Measurements from ENCODE around the gene KCTD11.

DNA sequence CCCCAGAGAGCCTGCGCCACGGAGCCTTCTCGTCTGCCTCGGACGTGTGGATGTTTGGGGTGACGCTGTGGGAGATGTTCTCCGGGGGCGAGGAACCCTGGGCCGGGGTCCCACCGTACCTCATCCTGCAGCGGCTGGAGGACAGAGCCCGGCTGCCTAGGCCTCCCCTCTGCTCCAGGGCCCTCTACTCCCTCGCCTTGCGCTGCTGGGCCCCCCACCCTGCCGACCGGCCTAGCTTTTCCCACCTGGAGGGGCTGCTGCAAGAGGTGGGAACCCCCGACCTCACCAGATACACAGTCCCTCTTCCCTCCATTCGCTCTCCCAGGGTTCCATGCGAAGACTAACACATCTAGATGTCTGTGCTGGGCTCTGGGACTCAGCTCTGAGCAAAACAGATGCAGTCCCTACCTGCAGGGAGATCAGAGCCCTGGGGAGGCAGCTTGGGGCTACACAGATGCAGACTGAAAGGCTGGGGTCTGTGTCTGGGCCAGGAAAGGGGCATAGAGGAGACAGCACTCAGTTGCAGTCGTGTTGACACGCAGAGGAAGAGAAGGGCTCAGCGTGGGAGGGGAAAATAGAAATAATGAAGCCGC is 32.6 kb downstream of the KCTD11 start:
- TF ChIP-seq, protein P1, sequence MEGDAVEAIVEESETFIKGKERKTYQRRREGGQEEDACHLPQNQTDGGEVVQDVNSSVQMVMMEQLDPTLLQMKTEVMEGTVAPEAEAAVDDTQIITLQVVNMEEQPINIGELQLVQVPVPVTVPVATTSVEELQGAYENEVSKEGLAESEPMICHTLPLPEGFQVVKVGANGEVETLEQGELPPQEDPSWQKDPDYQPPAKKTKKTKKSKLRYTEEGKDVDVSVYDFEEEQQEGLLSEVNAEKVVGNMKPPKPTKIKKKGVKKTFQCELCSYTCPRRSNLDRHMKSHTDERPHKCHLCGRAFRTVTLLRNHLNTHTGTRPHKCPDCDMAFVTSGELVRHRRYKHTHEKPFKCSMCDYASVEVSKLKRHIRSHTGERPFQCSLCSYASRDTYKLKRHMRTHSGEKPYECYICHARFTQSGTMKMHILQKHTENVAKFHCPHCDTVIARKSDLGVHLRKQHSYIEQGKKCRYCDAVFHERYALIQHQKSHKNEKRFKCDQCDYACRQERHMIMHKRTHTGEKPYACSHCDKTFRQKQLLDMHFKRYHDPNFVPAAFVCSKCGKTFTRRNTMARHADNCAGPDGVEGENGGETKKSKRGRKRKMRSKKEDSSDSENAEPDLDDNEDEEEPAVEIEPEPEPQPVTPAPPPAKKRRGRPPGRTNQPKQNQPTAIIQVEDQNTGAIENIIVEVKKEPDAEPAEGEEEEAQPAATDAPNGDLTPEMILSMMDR (IDR thresholded peaks at IDR 0.05; ENCODE audit: low read depth, low read length, missing input control) = no peak
- no peak for TF ChIP-seq EGR1 (IDR thresholded peaks at IDR 0.05; ENCODE audit: low read depth in 2 of 2)
- TF ChIP-seq, protein P2, sequence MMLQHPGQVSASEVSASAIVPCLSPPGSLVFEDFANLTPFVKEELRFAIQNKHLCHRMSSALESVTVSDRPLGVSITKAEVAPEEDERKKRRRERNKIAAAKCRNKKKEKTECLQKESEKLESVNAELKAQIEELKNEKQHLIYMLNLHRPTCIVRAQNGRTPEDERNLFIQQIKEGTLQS (IDR thresholded peaks at IDR 0.05) = no peak
- TF ChIP-seq YY1 (IDR thresholded peaks at IDR 0.05) = no peak
- TF ChIP-seq FOXA1 (IDR thresholded peaks at IDR 0.05) = no peak
- TF ChIP-seq SP1 (IDR thresholded peaks at IDR 0.05) = no peak
- TF ChIP-seq, protein P3, sequence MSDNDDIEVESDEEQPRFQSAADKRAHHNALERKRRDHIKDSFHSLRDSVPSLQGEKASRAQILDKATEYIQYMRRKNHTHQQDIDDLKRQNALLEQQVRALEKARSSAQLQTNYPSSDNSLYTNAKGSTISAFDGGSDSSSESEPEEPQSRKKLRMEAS (IDR thresholded peaks at IDR 0.05) = no peak
- TF ChIP-seq, protein P4, sequence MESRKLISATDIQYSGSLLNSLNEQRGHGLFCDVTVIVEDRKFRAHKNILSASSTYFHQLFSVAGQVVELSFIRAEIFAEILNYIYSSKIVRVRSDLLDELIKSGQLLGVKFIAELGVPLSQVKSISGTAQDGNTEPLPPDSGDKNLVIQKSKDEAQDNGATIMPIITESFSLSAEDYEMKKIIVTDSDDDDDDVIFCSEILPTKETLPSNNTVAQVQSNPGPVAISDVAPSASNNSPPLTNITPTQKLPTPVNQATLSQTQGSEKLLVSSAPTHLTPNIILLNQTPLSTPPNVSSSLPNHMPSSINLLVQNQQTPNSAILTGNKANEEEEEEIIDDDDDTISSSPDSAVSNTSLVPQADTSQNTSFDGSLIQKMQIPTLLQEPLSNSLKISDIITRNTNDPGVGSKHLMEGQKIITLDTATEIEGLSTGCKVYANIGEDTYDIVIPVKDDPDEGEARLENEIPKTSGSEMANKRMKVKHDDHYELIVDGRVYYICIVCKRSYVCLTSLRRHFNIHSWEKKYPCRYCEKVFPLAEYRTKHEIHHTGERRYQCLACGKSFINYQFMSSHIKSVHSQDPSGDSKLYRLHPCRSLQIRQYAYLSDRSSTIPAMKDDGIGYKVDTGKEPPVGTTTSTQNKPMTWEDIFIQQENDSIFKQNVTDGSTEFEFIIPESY (IDR thresholded peaks at IDR 0.05) = no peak
- no peak for TF ChIP-seq JUND (IDR thresholded peaks at IDR 0.05)
- TF ChIP-seq, protein P5, sequence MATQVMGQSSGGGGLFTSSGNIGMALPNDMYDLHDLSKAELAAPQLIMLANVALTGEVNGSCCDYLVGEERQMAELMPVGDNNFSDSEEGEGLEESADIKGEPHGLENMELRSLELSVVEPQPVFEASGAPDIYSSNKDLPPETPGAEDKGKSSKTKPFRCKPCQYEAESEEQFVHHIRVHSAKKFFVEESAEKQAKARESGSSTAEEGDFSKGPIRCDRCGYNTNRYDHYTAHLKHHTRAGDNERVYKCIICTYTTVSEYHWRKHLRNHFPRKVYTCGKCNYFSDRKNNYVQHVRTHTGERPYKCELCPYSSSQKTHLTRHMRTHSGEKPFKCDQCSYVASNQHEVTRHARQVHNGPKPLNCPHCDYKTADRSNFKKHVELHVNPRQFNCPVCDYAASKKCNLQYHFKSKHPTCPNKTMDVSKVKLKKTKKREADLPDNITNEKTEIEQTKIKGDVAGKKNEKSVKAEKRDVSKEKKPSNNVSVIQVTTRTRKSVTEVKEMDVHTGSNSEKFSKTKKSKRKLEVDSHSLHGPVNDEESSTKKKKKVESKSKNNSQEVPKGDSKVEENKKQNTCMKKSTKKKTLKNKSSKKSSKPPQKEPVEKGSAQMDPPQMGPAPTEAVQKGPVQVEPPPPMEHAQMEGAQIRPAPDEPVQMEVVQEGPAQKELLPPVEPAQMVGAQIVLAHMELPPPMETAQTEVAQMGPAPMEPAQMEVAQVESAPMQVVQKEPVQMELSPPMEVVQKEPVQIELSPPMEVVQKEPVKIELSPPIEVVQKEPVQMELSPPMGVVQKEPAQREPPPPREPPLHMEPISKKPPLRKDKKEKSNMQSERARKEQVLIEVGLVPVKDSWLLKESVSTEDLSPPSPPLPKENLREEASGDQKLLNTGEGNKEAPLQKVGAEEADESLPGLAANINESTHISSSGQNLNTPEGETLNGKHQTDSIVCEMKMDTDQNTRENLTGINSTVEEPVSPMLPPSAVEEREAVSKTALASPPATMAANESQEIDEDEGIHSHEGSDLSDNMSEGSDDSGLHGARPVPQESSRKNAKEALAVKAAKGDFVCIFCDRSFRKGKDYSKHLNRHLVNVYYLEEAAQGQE (IDR thresholded peaks at IDR 0.05) = no peak
- no peak for TF ChIP-seq RXRA (IDR thresholded peaks at IDR 0.05)
- no peak for TF ChIP-seq GABPA (IDR thresholded peaks at IDR 0.05 in 1 of 2, conservative IDR thresholded peaks at IDR 0.05 in 1 of 2)

Data from liver (tissue), 3 donors.